Measurements from ENCODE around the gene TSPAN5. TPM values are rescaled to one million over a fixed set of nuclear protein-coding genes. Genes with fewer than 3 reads are reported as not detected.

The TSPAN5 gene
- total and polyA plus RNA-seq, 2 experiments from 2014 or later, result 22.4 to 35.9 TPM

- Histone ChIP-seq H3K79me2 (peaks cover 67% of the 10 kb centered on the region), H3K4me1 (ENCODE audit: insufficient read depth) (peaks cover 9% of the 10 kb centered on the region), H3K27ac (no peak overlapping the region), H3K27me3 (no peaks in the 10 kb centered on the region), H3K9me2 (replicated peaks; ENCODE audit: insufficient read depth) (no peaks in the 10 kb centered on the region), H3K36me3 (replicated peaks; ENCODE audit: insufficient read depth, low read depth) (no peaks in the 10 kb centered on the region), H3K4me3 (no peak overlapping the region), H4K20me1 (ENCODE audit: insufficient read depth, poor library complexity, severe bottlenecking) (no peaks in the 10 kb centered on the region), H3K4me2 (no peak overlapping the region), H3K9me3 (ENCODE audit: low read depth) (no peaks in the 10 kb centered on the region), H2AFZ (no peak overlapping the region)
- TF ChIP-seq EZH2 (IDR thresholded peaks at IDR 0.05; ENCODE audit: borderline replicate concordance), result no peak
- no peak for TF ChIP-seq EZH2phosphoT487 (IDR thresholded peaks at IDR 0.05; ENCODE audit: low read depth, severe bottlenecking, unreplicated experiment)
- TF ChIP-seq, protein P1, sequence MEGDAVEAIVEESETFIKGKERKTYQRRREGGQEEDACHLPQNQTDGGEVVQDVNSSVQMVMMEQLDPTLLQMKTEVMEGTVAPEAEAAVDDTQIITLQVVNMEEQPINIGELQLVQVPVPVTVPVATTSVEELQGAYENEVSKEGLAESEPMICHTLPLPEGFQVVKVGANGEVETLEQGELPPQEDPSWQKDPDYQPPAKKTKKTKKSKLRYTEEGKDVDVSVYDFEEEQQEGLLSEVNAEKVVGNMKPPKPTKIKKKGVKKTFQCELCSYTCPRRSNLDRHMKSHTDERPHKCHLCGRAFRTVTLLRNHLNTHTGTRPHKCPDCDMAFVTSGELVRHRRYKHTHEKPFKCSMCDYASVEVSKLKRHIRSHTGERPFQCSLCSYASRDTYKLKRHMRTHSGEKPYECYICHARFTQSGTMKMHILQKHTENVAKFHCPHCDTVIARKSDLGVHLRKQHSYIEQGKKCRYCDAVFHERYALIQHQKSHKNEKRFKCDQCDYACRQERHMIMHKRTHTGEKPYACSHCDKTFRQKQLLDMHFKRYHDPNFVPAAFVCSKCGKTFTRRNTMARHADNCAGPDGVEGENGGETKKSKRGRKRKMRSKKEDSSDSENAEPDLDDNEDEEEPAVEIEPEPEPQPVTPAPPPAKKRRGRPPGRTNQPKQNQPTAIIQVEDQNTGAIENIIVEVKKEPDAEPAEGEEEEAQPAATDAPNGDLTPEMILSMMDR (IDR thresholded peaks at IDR 0.05; ENCODE audit: poor library complexity), result no peak
- WGBS (ENCODE audit: low lambda C conversion rate, missing lambda C conversion rate), result 86% methylated on average over 4 of the region's 4 CpGs
- no peak for DNase-seq (ENCODE audit: low spot score)
Observed at GRCh38 chr4:98614662-98615061, 43.7 kb downstream of the TSPAN5 start.

GRCh38 chr4:98614094-98614493 lies 44.3 kb downstream of the TSPAN5 start:
- H3K4me1 ChIP-seq (ENCODE audit: insufficient read depth), result peaks cover 9% of the 10 kb centered on the region
- H3K4me3 ChIP-seq, result no peak overlapping the region
- no peak for DNase-seq (ENCODE audit: low spot score)
- no peaks in the 10 kb centered on the region for H3K36me3 ChIP-seq (replicated peaks; ENCODE audit: insufficient read depth, low read depth)
- TF ChIP-seq, protein P1 (IDR thresholded peaks at IDR 0.05; ENCODE audit: poor library complexity), result no peak
- TF ChIP-seq EZH2 (IDR thresholded peaks at IDR 0.05; ENCODE audit: borderline replicate concordance) (no peak), EZH2phosphoT487 (IDR thresholded peaks at IDR 0.05; ENCODE audit: low read depth, severe bottlenecking, unreplicated experiment) (no peak)
- no peaks in the 10 kb centered on the region for H3K9me2 ChIP-seq (replicated peaks; ENCODE audit: insufficient read depth)
- no peaks in the 10 kb centered on the region for H3K27me3 ChIP-seq
- no peak overlapping the region for H3K27ac ChIP-seq
- peaks cover 67% of the 10 kb centered on the region for H3K79me2 ChIP-seq
- H3K9me3 ChIP-seq (ENCODE audit: low read depth), result no peaks in the 10 kb centered on the region
- no peaks in the 10 kb centered on the region for H4K20me1 ChIP-seq (ENCODE audit: insufficient read depth, poor library complexity, severe bottlenecking)
- no peak overlapping the region for H2AFZ ChIP-seq
- no peak overlapping the region for H3K4me2 ChIP-seq
- 94% methylated on average over 3 of the region's 3 CpGs for WGBS (ENCODE audit: low lambda C conversion rate, missing lambda C conversion rate)

DNA sequence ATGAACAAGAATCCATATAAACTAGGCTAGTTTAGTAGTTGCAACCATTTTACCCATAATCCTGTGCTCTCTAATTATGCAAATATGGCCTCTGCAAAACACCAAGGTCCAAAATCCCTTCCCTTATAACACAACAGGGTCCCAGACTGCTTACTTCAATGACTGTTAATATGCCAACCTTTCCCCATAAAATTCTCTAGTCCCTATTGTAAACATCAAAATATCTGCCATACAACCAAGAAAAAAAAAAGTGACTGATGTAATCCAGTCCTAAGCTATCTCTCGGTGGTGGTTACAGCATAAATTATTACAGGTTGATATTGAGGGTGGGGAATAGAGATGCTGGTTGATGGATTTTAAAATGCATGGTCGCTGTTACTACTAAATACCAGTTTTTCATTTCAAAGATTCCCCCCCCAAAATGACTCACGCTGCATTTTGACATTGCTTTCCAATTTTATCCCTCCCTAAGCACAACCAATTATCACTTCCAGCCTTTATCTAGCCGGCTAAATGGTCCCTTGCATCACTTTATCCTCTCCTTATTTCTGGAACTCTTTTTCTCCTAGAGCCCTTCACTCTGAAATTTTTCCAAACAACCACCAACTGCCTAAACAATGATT lies 44.8 kb downstream of the TSPAN5 start:
- Histone ChIP-seq H3K27me3 (no peaks in the 10 kb centered on the region), H3K4me1 (ENCODE audit: insufficient read depth) (peaks cover 9% of the 10 kb centered on the region), H3K79me2 (peaks cover 62% of the 10 kb centered on the region)

More for the DNA sequence above, 44.8 kb downstream of the TSPAN5 start:
- 56% methylated on average over 4 of the region's 4 CpGs for WGBS (ENCODE audit: low lambda C conversion rate, missing lambda C conversion rate)
- Histone ChIP-seq H3K27ac (no peak overlapping the region), H2AFZ (no peak overlapping the region), H3K9me3 (ENCODE audit: low read depth) (no peaks in the 10 kb centered on the region), H3K4me3 (no peak overlapping the region), H3K36me3 (replicated peaks; ENCODE audit: insufficient read depth, low read depth) (no peaks in the 10 kb centered on the region), H4K20me1 (ENCODE audit: insufficient read depth, poor library complexity, severe bottlenecking) (no peaks in the 10 kb centered on the region), H3K9me2 (replicated peaks; ENCODE audit: insufficient read depth) (no peaks in the 10 kb centered on the region), H3K4me2 (no peak overlapping the region)
- no peak for DNase-seq (ENCODE audit: low spot score)
- TF ChIP-seq, protein P1 (IDR thresholded peaks at IDR 0.05; ENCODE audit: poor library complexity), result no peak
- TF ChIP-seq EZH2 (IDR thresholded peaks at IDR 0.05; ENCODE audit: borderline replicate concordance) (no peak), EZH2phosphoT487 (IDR thresholded peaks at IDR 0.05; ENCODE audit: low read depth, severe bottlenecking, unreplicated experiment) (no peak)

All from hepatocyte (in vitro differentiated cells).